Spleen (tissue), 11 donors: ENCODE data around the gene PDGFRA. TPM values are rescaled to one million over a fixed set of nuclear protein-coding genes. Genes with fewer than 3 reads are reported as not detected.
A peak's percentile ranks its signal among the peaks of the same experiment; 100 is the strongest.

Experiments used
- DNase-seq: peaks from one replicate; pipeline ENCODE4 v3.0.0-alpha.2; 2020
- H3K27ac ChIP-seq, 8 donors: fragments of 200-600 bp; sonication (generic) in 7 of 8; 1 replicate in 4 of 8; 2 replicates in 4 of 8; pipeline versions ENCODE4 v1.5.0 to v1.8.0; 2016 to 2021; ENCODE audit warnings: inconsistent platforms in 4 of 8, mild to moderate bottlenecking in 4 of 8, moderate library complexity in 1 of 8
- H3K27me3 ChIP-seq, 7 donors: fragments of 200-600 bp; sonication (generic) in 6 of 7; replicated peaks in 1 of 7; 1 replicate in 4 of 7; 2 replicates in 3 of 7; pipeline versions ENCODE4 v1.5.0 to v1.8.0; 2016 to 2021; ENCODE audit warnings: inconsistent platforms in 3 of 7, mild to moderate bottlenecking in 1 of 7
- H3K36me3 ChIP-seq, 6 donors: fragments of 200-600 bp; sonication (generic) in 5 of 6; 1 replicate in 4 of 6; 2 replicates in 2 of 6; pipeline versions ENCODE4 v1.5.0 to v1.8.0; 2016 to 2021; ENCODE audit warnings: inconsistent platforms in 2 of 6
- H3K4me1 ChIP-seq, 6 donors: fragments of 200-600 bp; sonication (generic) in 5 of 6; 1 replicate in 3 of 6; 2 replicates in 3 of 6; pipeline versions ENCODE4 v1.5.0 to v1.8.0; 2016 to 2021; ENCODE audit warnings: inconsistent platforms in 3 of 6
- H3K4me3 ChIP-seq, 8 donors: fragments of 200-600 bp; sonication (generic) in 7 of 8; 1 replicate in 4 of 8; 2 replicates in 4 of 8; pipeline versions ENCODE4 v1.5.0 to v1.8.0; 2016 to 2021; ENCODE audit warnings: inconsistent platforms in 4 of 8, mild to moderate bottlenecking in 4 of 8, moderate library complexity in 2 of 8
- H3K9me3 ChIP-seq, 8 donors: fragments of 200-600 bp; sonication (generic) in 7 of 8; 1 replicate in 4 of 8; 2 replicates in 4 of 8; pipeline versions ENCODE4 v1.5.0 to v1.8.0; 2016 to 2021; ENCODE audit warnings: inconsistent platforms in 4 of 8
- POLR2A ChIP-seq, 3 donors: fragments of 450-650 bp; IDR thresholded peaks; one replicate each; pipeline ENCODE4 v1.5.1; 2017; ENCODE audit warnings: antibody characterized with exemption in 3 of 3, mild to moderate bottlenecking in 1 of 3
- POLR2AphosphoS5 ChIP-seq, 3 donors: sonication (generic); formaldehyde crosslinking; IDR thresholded peaks; one replicate each; pipeline ENCODE4 v1.5.1; 2017; ENCODE audit warnings: antibody characterized with exemption in 3 of 3
- WGBS, 5 donors: extraction: QIAGEN DNeasy Blood & Tissue Kit in 3 of 5; methylation state at CpG; one replicate each; pipeline versions ENCODE4 v1.1.5 to v1.1.7; 2013 to 2018; 5-methylcytosine and 5-hydroxymethylcytosine counted together
- intact Hi-C: fragments of 100-400 bp; cut with DNase I; formaldehyde crosslinking; loops from one replicate; pipeline ENCODE4 v1.15.0; 2023; ENCODE audit warnings: low total_unique reads
- polyA plus RNA-seq, 3 donors: library from polyadenylated mRNA; stranded (reverse); fragments of 200-250 nt; gene quantifications; one replicate each; pipeline ENCODE4 v1.2.1, GENCODE V29; 2013
- total RNA-seq, 7 donors: library from RNA; depleted of rRNA in 3 of 7; stranded (reverse); fragments of >200 nt in 3 of 7; fragmentation: NEBNext Ultra II Directional in 4 of 7; extraction: Animal tissue kit (Norgen Biotek cat#: 25700) in 4 of 7; gene quantifications; one replicate each; pipeline versions ENCODE4 v1.1.0 to v1.2.1, GENCODE V29; 2016 to 2021
- TF ChIP-seq, protein P1 (sequence below), 11 experiments: fragments of 200-600 bp in 7 of 11; fragments of 450-650 bp in 4 of 11; sonication (generic) in 4 of 11; IDR thresholded peaks in 8 of 11; conservative IDR thresholded peaks in 3 of 11; 1 replicate in 7 of 11; 2 replicates in 4 of 11; pipeline versions ENCODE4 v1.4.0 to v1.8.0; 2016 to 2021; ENCODE audit warnings: antibody characterized with exemption in 11 of 11, inconsistent platforms in 4 of 11, mild to moderate bottlenecking in 1 of 11
- donor health status: healthy with polysubstance abuse.
- donor health status: DM: no; HTN: no; CAD: no; lungs with moderate emphysema.
- donor health status: DM: no; HTN: no; CAD: no.
- donor health status: Bipolar disorder and iron deficiency.
- donor health status: healthy.
- donor health status: DM: no; HTN: no; CAD: no.
- donor health status: DM: yes; HTN: yes; CAD: no.

The PDGFRA gene
- total and polyA plus RNA-seq, 10 donors = 11.1 to 399 (median 172) TPM

DNA sequence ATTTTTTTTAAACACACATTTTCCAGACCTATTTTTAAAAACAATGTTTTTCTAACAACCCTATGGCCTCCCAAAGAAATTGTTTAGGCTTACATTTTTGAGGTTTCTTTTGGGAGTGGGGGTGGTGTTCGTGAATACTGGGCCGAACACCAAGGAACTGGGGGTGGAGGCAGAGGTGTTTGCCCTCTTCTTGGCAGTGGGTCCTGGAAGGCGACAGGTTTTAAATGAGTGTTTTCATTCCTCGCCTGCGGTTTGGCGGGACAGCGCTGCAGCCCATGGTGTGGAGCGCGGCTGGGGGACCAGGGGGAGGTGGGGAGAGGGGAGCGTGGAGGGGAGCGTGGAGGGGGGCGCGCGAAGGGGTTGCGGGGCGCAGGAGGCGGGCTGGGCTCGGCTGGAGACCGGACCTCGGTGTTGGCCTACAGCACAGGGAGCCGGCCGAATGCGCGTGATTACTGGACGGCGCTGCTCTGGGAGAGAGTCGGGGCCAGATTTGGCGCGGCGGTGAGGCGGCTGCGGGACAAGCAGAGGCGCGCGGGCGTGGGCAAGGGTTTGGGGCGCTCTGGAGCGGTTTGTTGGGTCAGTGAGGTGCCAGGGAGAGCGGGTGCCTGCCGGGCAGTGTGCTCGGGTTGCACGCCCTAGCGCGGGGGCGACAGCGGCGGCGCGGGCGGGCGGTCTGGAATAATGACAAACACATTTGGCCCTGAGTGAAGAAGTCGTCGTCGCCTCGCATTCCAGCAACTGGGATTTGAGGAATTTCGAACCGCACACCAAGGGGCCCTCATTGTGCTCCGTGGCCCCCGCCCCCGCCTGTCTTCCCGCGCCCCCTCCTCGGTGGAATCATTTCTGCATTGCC lies 764 bp downstream of the PDGFRA start:
- TF ChIP-seq POLR2AphosphoS5 (IDR thresholded peaks at IDR 0.05) = peak in 2 of 3 donors; percentile 22 to 54
- TF ChIP-seq, protein P1, sequence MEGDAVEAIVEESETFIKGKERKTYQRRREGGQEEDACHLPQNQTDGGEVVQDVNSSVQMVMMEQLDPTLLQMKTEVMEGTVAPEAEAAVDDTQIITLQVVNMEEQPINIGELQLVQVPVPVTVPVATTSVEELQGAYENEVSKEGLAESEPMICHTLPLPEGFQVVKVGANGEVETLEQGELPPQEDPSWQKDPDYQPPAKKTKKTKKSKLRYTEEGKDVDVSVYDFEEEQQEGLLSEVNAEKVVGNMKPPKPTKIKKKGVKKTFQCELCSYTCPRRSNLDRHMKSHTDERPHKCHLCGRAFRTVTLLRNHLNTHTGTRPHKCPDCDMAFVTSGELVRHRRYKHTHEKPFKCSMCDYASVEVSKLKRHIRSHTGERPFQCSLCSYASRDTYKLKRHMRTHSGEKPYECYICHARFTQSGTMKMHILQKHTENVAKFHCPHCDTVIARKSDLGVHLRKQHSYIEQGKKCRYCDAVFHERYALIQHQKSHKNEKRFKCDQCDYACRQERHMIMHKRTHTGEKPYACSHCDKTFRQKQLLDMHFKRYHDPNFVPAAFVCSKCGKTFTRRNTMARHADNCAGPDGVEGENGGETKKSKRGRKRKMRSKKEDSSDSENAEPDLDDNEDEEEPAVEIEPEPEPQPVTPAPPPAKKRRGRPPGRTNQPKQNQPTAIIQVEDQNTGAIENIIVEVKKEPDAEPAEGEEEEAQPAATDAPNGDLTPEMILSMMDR (IDR thresholded peaks at IDR 0.05 in 8 of 11, conservative IDR thresholded peaks at IDR 0.05 in 3 of 11) = no peak
- peaks cover 35 to 98% (median 78%) of the 10 kb centered on the region in 6 donors for H3K4me1 ChIP-seq
- peaks cover 3 to 100% (median 89%) of the 10 kb centered on the region in 7 donors for H3K27me3 ChIP-seq
- H3K27ac ChIP-seq = peak overlapping the region in 7 of 8 donors; percentile 58 to 80 (median 66)
- H3K36me3 ChIP-seq = no peaks in the 10 kb centered on the region
- intact Hi-C loops = loop anchor here (5.0 kb wide), 1 partner anchor 1033 kb away; no protein-coding TSS in a partner anchor
- peak overlapping the region; percentile 15 to 81 (median 54) for H3K4me3 ChIP-seq
- no peak for DNase-seq
- no peaks in the 10 kb centered on the region for H3K9me3 ChIP-seq
- 4 to 7% (median 4%) methylated on average over 52 to 63 of the region's 63 CpGs for WGBS, 5 donors

- 3 to 6% (median 4%) methylated on average over 49 to 63 of the region's 63 CpGs for WGBS, 5 donors
- Histone ChIP-seq H3K27me3 (peaks cover 3 to 97% (median 80%) of the 10 kb centered on the region in 7 donors), H3K4me1 (peaks cover 35 to 89% (median 73%) of the 10 kb centered on the region in 6 donors), H3K4me3 (peak overlapping the region; percentile 15 to 81 (median 54)), H3K9me3 (no peaks in the 10 kb centered on the region), H3K36me3 (no peaks in the 10 kb centered on the region), H3K27ac (peak overlapping the region in 7 of 8 donors; percentile 58 to 80 (median 66))
- TF ChIP-seq POLR2A (IDR thresholded peaks at IDR 0.05) (no peak), POLR2AphosphoS5 (IDR thresholded peaks at IDR 0.05) (peak in 2 of 3 donors; percentile 37 to 61)
- no peak for DNase-seq
- intact Hi-C loops = loop anchor here (5.0 kb wide), 1 partner anchor 1033 kb away; no protein-coding TSS in a partner anchor
These were observed 1.7 kb downstream of the PDGFRA start for GRCh38 chr4:54230484-54231418.

- TF ChIP-seq POLR2AphosphoS5 (IDR thresholded peaks at IDR 0.05) (no peak), POLR2A (IDR thresholded peaks at IDR 0.05) (no peak)
- TF ChIP-seq, protein P1 (IDR thresholded peaks at IDR 0.05 in 8 of 11, conservative IDR thresholded peaks at IDR 0.05 in 3 of 11) = no peak
- no peak for DNase-seq
- Histone ChIP-seq H3K4me1 (peaks cover 33 to 82% (median 66%) of the 10 kb centered on the region in 6 donors), H3K27me3 (peaks cover 3 to 97% (median 73%) of the 10 kb centered on the region in 7 donors), H3K36me3 (no peaks in the 10 kb centered on the region), H3K27ac (peak overlapping the region in 7 of 8 donors; percentile 58 to 80 (median 66)), H3K9me3 (no peaks in the 10 kb centered on the region), H3K4me3 (peak overlapping the region; percentile 15 to 81 (median 54))
- 6 to 13% (median 7%) methylated on average over 19 to 20 of the region's 20 CpGs for WGBS, 5 donors
- intact Hi-C loops = loop anchor here (5.0 kb wide), 1 partner anchor 1034 kb away; no protein-coding TSS in a partner anchor
These were observed 2.3 kb downstream of the PDGFRA start for GRCh38 chr4:54231419-54231767.
